Activated naive CD8-positive, alpha-beta T cell treated with anti-CD3 and anti-CD28 coated beads, Interleukin-2, amount 50 U/mL, for 24 hours (primary cell): ENCODE measurements around the gene RORC.
"Not testable (repeated sequence)": the region's sequence is repeated elsewhere in the genome, so short reads cannot be mapped to it uniquely, and the experiment has no call there.

Experiments
- ATAC-seq: fragments of 150-1000 bp; cut with Tn5 transposase; one replicate; pipeline ENCODE4 v1.10.0; 2021
- DNase-seq: peaks from one replicate; pipeline ENCODE4 v3.0.0; 2021
- H3K27ac Mint-ChIP-seq: one replicate; pipeline ENCODE4 v1.8.0; 2021; ENCODE audit warnings: mild to moderate bottlenecking, mixed read lengths
- H3K27me3 Mint-ChIP-seq: one replicate; pipeline ENCODE4 v1.8.0; 2021; ENCODE audit warnings: mixed read lengths
- H3K36me3 Mint-ChIP-seq: one replicate; pipeline ENCODE4 v1.8.0; 2021; ENCODE audit warnings: low read depth, mixed read lengths
- H3K4me1 Mint-ChIP-seq: one replicate; pipeline ENCODE4 v1.8.0; 2021; ENCODE audit warnings: mixed read lengths
- H3K4me3 Mint-ChIP-seq: one replicate; pipeline ENCODE4 v1.8.0; 2021; ENCODE audit warnings: mild to moderate bottlenecking, moderate library complexity, mixed read lengths
- H3K9me3 Mint-ChIP-seq: one replicate; pipeline ENCODE4 v1.8.0; 2021; ENCODE audit warnings: mixed read lengths

RORC gene

DNA sequence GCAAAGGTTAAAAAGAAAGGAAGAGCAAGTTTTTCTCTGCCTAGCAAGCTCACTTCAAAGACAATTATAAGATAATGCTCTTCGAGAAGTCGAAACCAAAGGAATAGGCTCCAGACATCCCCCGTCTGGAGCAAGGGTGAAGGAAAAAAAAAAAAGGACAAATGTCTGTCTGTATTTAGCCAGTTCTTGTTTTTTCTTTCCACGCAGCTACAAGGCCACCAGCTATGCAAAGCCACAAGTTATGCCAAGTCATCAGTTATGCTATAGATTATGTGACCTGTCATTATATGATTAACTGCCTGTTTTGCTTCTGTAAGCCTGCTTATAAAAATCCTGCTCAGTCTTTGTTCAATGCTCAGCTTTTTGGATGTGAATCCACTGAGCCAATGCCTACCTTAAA lies 24.3 kb upstream of the RORC start:
- Mint-ChIP-seq H3K27me3 (no peaks in the 10 kb centered on the region), H3K4me3 (no peak overlapping the region), H3K4me1 (no peaks in the 10 kb centered on the region), H3K27ac (no peak overlapping the region), H3K36me3 (no peaks in the 10 kb centered on the region), H3K9me3 (no peaks in the 10 kb centered on the region)
- ATAC-seq = no peak
- no peak for DNase-seq

- not testable (repeated sequence) for H3K27me3 Mint-ChIP-seq, H3K9me3 Mint-ChIP-seq, DNase-seq, H3K27ac Mint-ChIP-seq, H3K36me3 Mint-ChIP-seq, ATAC-seq, H3K4me1 Mint-ChIP-seq, H3K4me3 Mint-ChIP-seq
Measured at GRCh38 chr1:151855516-151855915, 23.9 kb upstream of the RORC start.

- Mint-ChIP-seq H3K4me1 (no peaks in the 10 kb centered on the region), H3K9me3 (no peaks in the 10 kb centered on the region)
Measured at GRCh38 chr1:151854658-151855057, 23.1 kb upstream of the RORC start.

DNA sequence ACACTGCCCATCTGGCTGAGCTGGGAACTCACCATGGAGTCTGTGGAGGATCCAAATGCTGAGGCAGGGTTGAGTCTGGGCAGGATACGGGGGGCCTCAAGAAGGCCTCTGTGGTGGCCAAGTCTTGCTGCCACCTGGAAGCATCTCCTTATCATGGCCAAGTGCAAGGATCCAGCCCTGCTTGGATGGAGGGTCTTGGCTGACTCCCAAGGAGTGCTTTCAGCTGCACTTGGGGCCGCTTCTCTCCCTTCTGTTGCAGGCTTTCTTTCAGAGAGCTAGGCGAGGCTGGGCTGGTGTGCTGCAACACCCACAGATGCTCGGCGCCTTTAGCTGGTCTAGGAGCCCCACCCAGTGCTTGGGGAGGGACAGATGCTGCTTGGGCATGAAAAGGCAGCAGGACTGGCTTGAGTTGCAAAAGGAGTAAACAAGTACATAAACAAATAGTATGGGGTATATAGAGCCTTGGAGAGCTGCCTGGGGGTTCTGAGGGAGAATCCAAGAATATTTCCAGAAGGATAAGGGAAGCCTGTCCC lies 21.9 kb upstream of the RORC start, which contains the start of gene THEM5:
TSS of gene THEM5 (minus strand) at position 302 of the 533 bp plus-strand sequence. CDS start at position 155, 147 bp downstream.
- Mint-ChIP-seq H3K27me3 (no peaks in the 10 kb centered on the region), H3K27ac (no peak within 1 kb of the TSS), H3K36me3 (peaks cover 2% of the 10 kb centered on the region), H3K4me1 (peaks cover 8% of the 10 kb centered on the region), H3K9me3 (no peaks in the 10 kb centered on the region), H3K4me3 (no peak within 1 kb of the TSS)
- DNase-seq = no peak
- ATAC-seq = no peak

More at GRCh38 chr1:151854658-151855057, 23.1 kb upstream of the RORC start:
- no peak overlapping the region for H3K27ac Mint-ChIP-seq
- DNase-seq = no peak
- H3K4me3 Mint-ChIP-seq = no peak overlapping the region
- no peaks in the 10 kb centered on the region for H3K36me3 Mint-ChIP-seq
- ATAC-seq = no peak
- no peaks in the 10 kb centered on the region for H3K27me3 Mint-ChIP-seq

- Mint-ChIP-seq H3K4me3 (no peak overlapping the region), H3K4me1 (peaks cover 15% of the 10 kb centered on the region), H3K36me3 (peaks cover 2% of the 10 kb centered on the region), H3K27me3 (no peaks in the 10 kb centered on the region), H3K27ac (no peak overlapping the region), H3K9me3 (no peaks in the 10 kb centered on the region)
- DNase-seq (no peak), ATAC-seq (no peak)
Measured at GRCh38 chr1:151852733-151853132, 21.1 kb upstream of the RORC start.

DNA sequence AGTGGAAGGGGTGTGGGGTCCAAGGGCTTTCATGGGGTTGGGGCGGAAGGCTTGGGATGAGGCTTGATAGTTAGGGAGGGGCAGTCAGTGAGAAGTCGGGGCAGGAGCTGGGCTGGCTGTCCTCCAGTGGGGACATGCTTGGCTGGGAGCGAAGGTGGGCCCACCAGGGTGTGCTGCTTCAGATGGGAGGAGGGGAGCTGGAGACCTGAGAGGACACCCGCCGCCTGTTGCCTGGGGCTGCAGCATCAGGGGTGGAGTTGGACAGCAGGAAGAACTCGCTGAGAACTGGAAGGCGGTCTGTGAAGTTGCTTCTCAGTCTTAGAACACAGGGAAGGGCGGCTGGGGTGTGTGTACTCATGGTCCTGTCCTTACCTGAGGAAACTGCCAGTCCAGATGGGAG lies 20.3 kb upstream of the RORC start:
- Mint-ChIP-seq H3K27me3 (no peaks in the 10 kb centered on the region), H3K9me3 (no peaks in the 10 kb centered on the region), H3K36me3 (peaks cover 4% of the 10 kb centered on the region), H3K4me3 (no peak overlapping the region), H3K27ac (no peak overlapping the region), H3K4me1 (peaks cover 16% of the 10 kb centered on the region)
- DNase-seq = no peak
- no peak for ATAC-seq

DNA sequence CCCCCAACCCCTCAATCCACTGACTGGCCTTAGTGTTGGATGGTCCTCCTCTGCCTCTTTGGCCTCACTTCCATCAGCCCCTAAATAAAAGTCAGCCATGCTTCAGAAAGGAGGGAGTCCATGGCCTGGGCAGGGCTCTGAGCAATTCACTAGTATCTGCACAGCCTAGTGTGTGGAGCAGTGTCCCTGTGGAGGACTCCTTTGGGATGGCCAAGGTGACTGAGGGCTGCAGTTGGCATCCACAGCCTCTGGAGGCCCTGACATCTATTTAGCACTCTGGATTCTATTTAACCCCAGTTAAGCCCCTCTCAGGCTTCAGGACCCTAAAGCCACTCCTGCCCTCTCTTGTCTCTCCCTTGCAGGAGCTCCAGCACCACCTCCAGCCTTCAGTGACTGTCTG lies 18.3 kb upstream of the RORC start:
- Mint-ChIP-seq H3K4me3 (no peak overlapping the region), H3K27ac (no peak overlapping the region), H3K36me3 (peaks cover 12% of the 10 kb centered on the region), H3K9me3 (no peaks in the 10 kb centered on the region), H3K4me1 (peaks cover 27% of the 10 kb centered on the region), H3K27me3 (no peaks in the 10 kb centered on the region)
- no peak for ATAC-seq
- DNase-seq = no peak

DNA sequence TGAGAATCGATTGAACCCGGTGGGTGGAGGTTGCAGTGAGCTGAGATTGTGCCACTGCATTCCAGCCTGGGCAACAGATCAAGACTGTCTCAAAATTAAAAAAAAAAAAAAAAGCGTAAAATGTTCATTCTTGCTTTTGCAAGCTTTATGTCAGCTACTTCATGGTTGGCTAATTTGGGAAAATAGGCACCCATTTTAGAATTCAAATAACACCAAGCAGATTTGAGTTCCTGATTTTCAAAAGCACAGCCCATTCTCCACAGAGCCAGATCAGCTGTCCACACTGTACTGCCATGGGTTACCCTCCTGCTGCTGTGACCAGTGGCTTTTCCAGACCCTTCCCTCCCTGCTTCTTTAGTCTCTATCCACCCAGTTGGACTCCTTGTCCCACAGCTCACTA lies 17.5 kb upstream of the RORC start:
- H3K9me3 Mint-ChIP-seq = no peaks in the 10 kb centered on the region

GRCh38 chr1:151847867-151848596 lies 16.4 kb upstream of the RORC start:
- peak overlapping the region; percentile 77 for H3K27ac Mint-ChIP-seq
- H3K9me3 Mint-ChIP-seq = no peaks in the 10 kb centered on the region
- DNase-seq = no peak
- H3K27me3 Mint-ChIP-seq = no peaks in the 10 kb centered on the region
- peaks cover 29% of the 10 kb centered on the region for H3K4me1 Mint-ChIP-seq
- H3K4me3 Mint-ChIP-seq = no peak overlapping the region
- peaks cover 20% of the 10 kb centered on the region for H3K36me3 Mint-ChIP-seq
- ATAC-seq = no peak

More for the DNA sequence above, 17.5 kb upstream of the RORC start:
- peaks cover 14% of the 10 kb centered on the region for H3K36me3 Mint-ChIP-seq
- H3K27me3 Mint-ChIP-seq = no peaks in the 10 kb centered on the region
- H3K4me1 Mint-ChIP-seq = peaks cover 27% of the 10 kb centered on the region
- ATAC-seq (no peak), DNase-seq (no peak)
- H3K4me3 Mint-ChIP-seq = no peak overlapping the region
- no peak overlapping the region for H3K27ac Mint-ChIP-seq

DNA sequence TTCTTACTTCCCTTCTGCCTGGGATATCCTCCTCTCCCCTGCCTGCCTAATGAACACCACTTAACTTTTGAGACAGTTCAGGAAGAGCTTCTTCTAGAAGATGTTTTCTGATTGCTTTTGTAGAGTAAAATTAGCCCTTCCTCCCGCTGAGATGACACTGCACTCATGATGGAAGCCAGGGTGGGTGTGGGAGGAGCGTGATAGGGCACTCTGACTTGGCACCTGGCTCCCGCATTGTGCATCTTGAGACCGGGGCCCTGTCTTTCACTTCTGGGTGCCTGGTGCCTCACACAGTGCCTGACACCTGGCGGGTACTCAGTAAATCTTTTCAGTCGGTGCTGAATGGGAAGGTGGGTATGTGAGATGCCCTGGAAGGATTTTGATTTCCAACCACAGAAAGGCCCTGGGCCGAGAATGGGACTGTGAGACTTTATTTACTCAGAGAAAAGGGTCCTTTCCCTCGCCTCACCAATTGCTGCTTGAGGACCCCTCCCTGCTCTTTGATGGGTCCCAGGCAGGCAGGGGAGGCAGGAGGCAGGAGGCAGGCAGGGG lies 15.2 kb upstream of the RORC start:
- Mint-ChIP-seq H3K9me3 (no peaks in the 10 kb centered on the region), H3K4me3 (no peak overlapping the region), H3K36me3 (peaks cover 27% of the 10 kb centered on the region)

GRCh38 chr1:151846062-151846568 lies 14.5 kb upstream of the RORC start:
- DNase-seq (no peak), ATAC-seq (peak; percentile 67)
- peaks cover 33% of the 10 kb centered on the region for H3K4me1 Mint-ChIP-seq
- H3K27me3 Mint-ChIP-seq = no peaks in the 10 kb centered on the region
- peak overlapping the region; percentile 18 for H3K27ac Mint-ChIP-seq
- no peaks in the 10 kb centered on the region for H3K9me3 Mint-ChIP-seq
- peaks cover 30% of the 10 kb centered on the region for H3K36me3 Mint-ChIP-seq
- H3K4me3 Mint-ChIP-seq = no peak overlapping the region

More for the DNA sequence above, 15.2 kb upstream of the RORC start:
- Mint-ChIP-seq H3K4me1 (peaks cover 30% of the 10 kb centered on the region), H3K27ac (peak overlapping the region; percentile 18), H3K27me3 (no peaks in the 10 kb centered on the region)
- ATAC-seq = no peak
- no peak for DNase-seq

DNA sequence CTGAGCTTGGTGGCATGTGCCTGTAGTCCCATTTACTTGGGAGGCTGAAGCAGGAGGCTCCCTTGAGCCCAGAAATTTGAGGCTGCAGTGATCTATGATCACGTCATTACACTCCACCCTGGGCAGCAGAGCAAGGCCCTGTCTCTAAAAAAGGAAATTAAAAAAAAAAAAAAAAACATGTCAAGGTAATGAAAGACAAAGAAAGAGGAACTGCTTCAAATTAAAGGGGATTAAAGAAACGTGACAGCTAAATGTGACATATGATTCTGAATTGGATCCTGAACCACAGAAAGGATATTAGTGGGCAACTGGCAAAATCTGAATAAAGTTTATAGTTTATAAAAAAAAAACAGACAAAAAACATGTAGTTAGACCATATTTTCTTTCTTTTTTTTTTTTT lies 11.8 kb upstream of the RORC start:
- Mint-ChIP-seq H3K4me1 (peaks cover 42% of the 10 kb centered on the region), H3K27ac (no peak overlapping the region), H3K9me3 (no peaks in the 10 kb centered on the region), H3K4me3 (no peak overlapping the region), H3K27me3 (no peaks in the 10 kb centered on the region), H3K36me3 (peaks cover 35% of the 10 kb centered on the region)
- DNase-seq = no peak
- no peak for ATAC-seq

GRCh38 chr1:151841141-151841540 lies 9.5 kb upstream of the RORC start:
- Mint-ChIP-seq H3K4me1 (peaks cover 45% of the 10 kb centered on the region), H3K36me3 (peaks cover 30% of the 10 kb centered on the region)

GRCh38 chr1:151840421-151840820 lies 8.8 kb upstream of the RORC start:
- no peak for DNase-seq
- H3K27ac Mint-ChIP-seq = peak overlapping the region; percentile 14
- no peaks in the 10 kb centered on the region for H3K9me3 Mint-ChIP-seq
- peaks cover 27% of the 10 kb centered on the region for H3K36me3 Mint-ChIP-seq
- peak overlapping the region; percentile 84 for H3K4me3 Mint-ChIP-seq
- ATAC-seq = no peak
- H3K27me3 Mint-ChIP-seq = peaks cover 1% of the 10 kb centered on the region
- H3K4me1 Mint-ChIP-seq = peaks cover 47% of the 10 kb centered on the region

More at GRCh38 chr1:151841141-151841540, 9.5 kb upstream of the RORC start:
- no peak for ATAC-seq
- H3K4me3 Mint-ChIP-seq = no peak overlapping the region
- peaks cover 1% of the 10 kb centered on the region for H3K27me3 Mint-ChIP-seq
- no peak for DNase-seq
- H3K9me3 Mint-ChIP-seq = no peaks in the 10 kb centered on the region
- no peak overlapping the region for H3K27ac Mint-ChIP-seq
